ENCODE data around the gene TTC22. TPM values are rescaled to one million over a fixed set of nuclear protein-coding genes. Genes with fewer than 3 reads are reported as not detected.

TTC22 gene
- total RNA-seq, 1 experiment from 2014 or later = 1.8 TPM

DNA sequence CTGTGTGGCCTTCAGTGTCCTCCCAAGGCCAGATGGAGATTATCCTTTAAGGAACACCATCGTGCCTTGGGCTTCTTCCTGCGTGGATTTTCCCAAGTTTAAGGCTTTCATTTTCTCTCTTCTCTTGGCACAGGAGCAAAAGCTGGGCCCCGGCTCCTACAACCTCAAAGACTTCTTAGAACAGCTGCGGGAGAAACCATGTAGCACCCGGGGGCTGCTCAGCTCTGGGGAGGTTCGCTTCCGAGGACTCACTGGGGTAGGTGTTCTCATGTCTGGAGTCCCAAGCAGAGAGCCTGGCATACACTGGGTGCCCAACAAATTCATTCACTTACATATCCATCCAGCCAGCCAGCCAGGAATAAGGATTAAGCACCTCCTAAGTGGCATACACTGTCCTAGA, 6.6 kb upstream of the TTC22 start:
- Histone ChIP-seq H3K79me2 (ENCODE audit: insufficient read depth, low read length) (no peaks in the 10 kb centered on the region), H3K27me3 (ENCODE audit: insufficient read depth, low read length) (no peaks in the 10 kb centered on the region), H3K9ac (ENCODE audit: low read length) (no peak overlapping the region; the same call in 1 of the 2 replicates), H4K20me1 (ENCODE audit: insufficient read depth) (no peaks in the 10 kb centered on the region), H3K4me3 (replicated peaks in 1 of 2; ENCODE audit: low read depth in 1 of 2, low read length in 2 of 2) (peak overlapping the region in 1 of 2 experiments; percentile 15; a peak in 1 of 4 replicates), H2AFZ (ENCODE audit: low read depth, low read length, poor library complexity, severe bottlenecking) (no peak overlapping the region), H3K4me1 (ENCODE audit: control insufficient read depth in 1 of 2, insufficient read depth in 2 of 2, low read length in 2 of 2) (peaks cover 7 to 45% of the 10 kb centered on the region in 2 experiments), H3K27ac (ENCODE audit: low read depth, low read length) (no peak overlapping the region), H3K36me3 (ENCODE audit: control insufficient read depth in 1 of 2, insufficient read depth in 2 of 2, low read length in 2 of 2) (no peaks in the 10 kb centered on the region), H3K9me3 (ENCODE audit: control insufficient read depth in 1 of 2, insufficient read depth in 1 of 2, low read depth in 1 of 2, low read length in 2 of 2) (no peaks in the 10 kb centered on the region), H3K4me2 (ENCODE audit: low read length) (peak overlapping the region; percentile 63), H3K9me2 (ENCODE audit: insufficient read depth) (no peaks in the 10 kb centered on the region)
- DNase-seq (ENCODE audit: low read depth, low spot score) (no peak), ATAC-seq (no peak)
- ChIA-PET RAD21 (ENCODE audit: low non-redundant PET in 1 of 2, low total read pairs in 2 of 2, uncharacterized antibody in 2 of 2, unreplicated experiment in 2 of 2) (no interaction called here), CTCF (interaction anchor here (0.8 to 1.5 kb wide), 3 partner anchors 132 to 308 kb away, joined by 3 to 4 read pairs (median 3); no protein-coding TSS in a partner anchor), POLR2A (no interaction called here)
- no TSS peak for BruUV-seq (replicated peaks)
- intact Hi-C loops (cut with micrococcal nuclease) = loop anchor here (5.0 to 10.0 kb wide), 2 partner anchors 40 to 217 kb away; no protein-coding TSS in a partner anchor
- TF ChIP-seq ZBTB33 (IDR thresholded peaks at IDR 0.05; ENCODE audit: extremely low read depth, insufficient replicate concordance, low read length) = no peak
- no peak for TF ChIP-seq TCF7L2 (IDR thresholded peaks at IDR 0.05; ENCODE audit: borderline replicate concordance, extremely low read depth, insufficient read depth, insufficient read length)
- TF ChIP-seq FOSL1 (IDR thresholded peaks at IDR 0.05; ENCODE audit: low read depth) = no peak
- no peak for TF ChIP-seq SIN3A (IDR thresholded peaks at IDR 0.05; ENCODE audit: low read depth)
- TF ChIP-seq ELF1 (IDR thresholded peaks at IDR 0.05; ENCODE audit: borderline replicate concordance, low read depth) = no peak
- TF ChIP-seq ATF3 (IDR thresholded peaks at IDR 0.05) = no peak
- no peak for TF ChIP-seq EZH2phosphoT487 (IDR thresholded peaks at IDR 0.05; ENCODE audit: borderline replicate concordance)
- TF ChIP-seq CBX3 (IDR thresholded peaks at IDR 0.05; ENCODE audit: low read depth) = no peak
- no peak for TF ChIP-seq SRF (IDR thresholded peaks at IDR 0.05; ENCODE audit: low read depth)
- TF ChIP-seq ZFX (IDR thresholded peaks at IDR 0.05) = no peak
- TF ChIP-seq JUND (IDR thresholded peaks at IDR 0.05) = no peak
- no peak for TF ChIP-seq RAD21 (IDR thresholded peaks at IDR 0.05; ENCODE audit: low read depth)
- TF ChIP-seq EGR1 (IDR thresholded peaks at IDR 0.05; ENCODE audit: low read depth) = no peak
- TF ChIP-seq ZNF274 (IDR thresholded peaks at IDR 0.05; ENCODE audit: low read depth, low read length) = no peak
- TF ChIP-seq MAX (IDR thresholded peaks at IDR 0.05) = no peak; the same call in 1 of the 2 replicates
- no peak for TF ChIP-seq YY1 (IDR thresholded peaks at IDR 0.05; ENCODE audit: extremely low read depth, insufficient replicate concordance, low read depth, low read length)
- TF ChIP-seq CTCF (IDR thresholded peaks at IDR 0.05 in 2 of 3, conservative IDR thresholded peaks at IDR 0.05 in 1 of 3; ENCODE audit: borderline replicate concordance in 1 of 3, insufficient read depth in 1 of 3, low read depth in 2 of 3, low read length in 2 of 3) = no peak
